ENCODE results near the gene ANP32E. TPM values are rescaled to one million over a fixed set of nuclear protein-coding genes. Genes with fewer than 3 reads are reported as not detected.

The ANP32E gene
- total RNA-seq, 1 donor from 2014 or later: 48.9 TPM

- Mint-ChIP-seq H3K9me3 (ENCODE audit: unreplicated experiment) (peaks cover 1% of the 10 kb centered on the region), H3K4me1 (ENCODE audit: low read depth, unreplicated experiment) (peaks cover 27% of the 10 kb centered on the region), H3K4me3 (ENCODE audit: unreplicated experiment) (no peak overlapping the region), H3K36me3 (ENCODE audit: low read depth, unreplicated experiment) (peaks cover 2% of the 10 kb centered on the region), H3K27ac (ENCODE audit: unreplicated experiment) (no peak overlapping the region), H3K27me3 (ENCODE audit: low read depth, unreplicated experiment) (no peaks in the 10 kb centered on the region)
- Histone ChIP-seq H3K36me3 (ENCODE audit: insufficient read depth, low read length) (no peaks in the 10 kb centered on the region), H3K9me3 (ENCODE audit: insufficient read depth, low read depth, low read length) (no peaks in the 10 kb centered on the region), H3K27ac (ENCODE audit: low read depth, low read length) (no peak overlapping the region), H3K4me1 (ENCODE audit: insufficient read depth, low read length) (peaks cover 19% of the 10 kb centered on the region), H3K4me3 (ENCODE audit: insufficient read depth, low read depth, low read length) (no peak overlapping the region), H3K4me2 (ENCODE audit: low read length) (no peak overlapping the region), H4K20me1 (ENCODE audit: insufficient read depth, low read length) (no peaks in the 10 kb centered on the region), H3K9ac (ENCODE audit: low read length) (no peak overlapping the region), H3K27me3 (ENCODE audit: insufficient read depth, low read length) (no peaks in the 10 kb centered on the region), H2AFZ (ENCODE audit: low read depth, low read length) (no peak overlapping the region), H3K79me2 (ENCODE audit: insufficient read depth, low read length) (no peaks in the 10 kb centered on the region)
- no peak for FAIRE-seq
- DNase-seq (ENCODE audit: low read depth): no peak
- TF ChIP-seq EZH2 (IDR thresholded peaks at IDR 0.05; ENCODE audit: insufficient read depth, low read length): no peak
- no peak for TF ChIP-seq CTCF (IDR thresholded peaks at IDR 0.05; ENCODE audit: insufficient read depth, low read depth, low read length)
These were observed 39.5 kb downstream of the ANP32E start for GRCh38 chr1:150196417-150196816.

GRCh38 chr1:150194381-150195031 lies 41.4 kb downstream of the ANP32E start:
- Mint-ChIP-seq H3K4me1 (ENCODE audit: low read depth, unreplicated experiment) (peaks cover 30% of the 10 kb centered on the region), H3K4me3 (ENCODE audit: unreplicated experiment) (peak overlapping the region; percentile 10), H3K27me3 (ENCODE audit: low read depth, unreplicated experiment) (no peaks in the 10 kb centered on the region), H3K36me3 (ENCODE audit: low read depth, unreplicated experiment) (no peaks in the 10 kb centered on the region), H3K27ac (ENCODE audit: unreplicated experiment) (peak overlapping the region; percentile 98), H3K9me3 (ENCODE audit: unreplicated experiment) (no peaks in the 10 kb centered on the region)
- no peaks in the 10 kb centered on the region for H3K79me2 ChIP-seq (ENCODE audit: insufficient read depth, low read length)
- no peaks in the 10 kb centered on the region for H3K36me3 ChIP-seq (ENCODE audit: insufficient read depth, low read length)
- no peak for TF ChIP-seq EZH2 (IDR thresholded peaks at IDR 0.05; ENCODE audit: insufficient read depth, low read length)
- TF ChIP-seq CTCF (IDR thresholded peaks at IDR 0.05; ENCODE audit: insufficient read depth, low read depth, low read length): no peak
- FAIRE-seq (no peak), DNase-seq (ENCODE audit: low read depth) (peak; percentile 76)
- H2AFZ ChIP-seq (ENCODE audit: low read depth, low read length): peak overlapping the region; percentile 26
- H3K4me1 ChIP-seq (ENCODE audit: insufficient read depth, low read length): peaks cover 19% of the 10 kb centered on the region
- H3K27ac ChIP-seq (ENCODE audit: low read depth, low read length): peak overlapping the region; percentile 89
- no peaks in the 10 kb centered on the region for H3K27me3 ChIP-seq (ENCODE audit: insufficient read depth, low read length)
- H3K9me3 ChIP-seq (ENCODE audit: insufficient read depth, low read depth, low read length): no peaks in the 10 kb centered on the region
- H3K4me3 ChIP-seq (ENCODE audit: insufficient read depth, low read depth, low read length): no peak overlapping the region
- H3K4me2 ChIP-seq (ENCODE audit: low read length): peak overlapping the region; percentile 69
- H3K9ac ChIP-seq (ENCODE audit: low read length): peak overlapping the region; percentile 74
- H4K20me1 ChIP-seq (ENCODE audit: insufficient read depth, low read length): no peaks in the 10 kb centered on the region

GRCh38 chr1:150192012-150192411 lies 43.9 kb downstream of the ANP32E start:
- Histone ChIP-seq H3K4me3 (ENCODE audit: insufficient read depth, low read depth, low read length) (no peak overlapping the region), H3K27me3 (ENCODE audit: insufficient read depth, low read length) (no peaks in the 10 kb centered on the region), H4K20me1 (ENCODE audit: insufficient read depth, low read length) (no peaks in the 10 kb centered on the region), H3K9ac (ENCODE audit: low read length) (peak overlapping the region; percentile 24), H2AFZ (ENCODE audit: low read depth, low read length) (no peak overlapping the region), H3K79me2 (ENCODE audit: insufficient read depth, low read length) (no peaks in the 10 kb centered on the region), H3K9me3 (ENCODE audit: insufficient read depth, low read depth, low read length) (no peaks in the 10 kb centered on the region), H3K4me1 (ENCODE audit: insufficient read depth, low read length) (peaks cover 27% of the 10 kb centered on the region), H3K36me3 (ENCODE audit: insufficient read depth, low read length) (no peaks in the 10 kb centered on the region), H3K27ac (ENCODE audit: low read depth, low read length) (peak overlapping the region; percentile 81), H3K4me2 (ENCODE audit: low read length) (peak overlapping the region; percentile 49)
- H3K27ac Mint-ChIP-seq (ENCODE audit: unreplicated experiment): peak overlapping the region; percentile 96
- peaks cover 39% of the 10 kb centered on the region for H3K4me1 Mint-ChIP-seq (ENCODE audit: low read depth, unreplicated experiment)
- H3K4me3 Mint-ChIP-seq (ENCODE audit: unreplicated experiment): peak overlapping the region; percentile 6
- DNase-seq (ENCODE audit: low read depth) (peak; percentile 92), FAIRE-seq (peak; percentile 68)
- H3K9me3 Mint-ChIP-seq (ENCODE audit: unreplicated experiment): no peaks in the 10 kb centered on the region
- H3K36me3 Mint-ChIP-seq (ENCODE audit: low read depth, unreplicated experiment): no peaks in the 10 kb centered on the region
- no peaks in the 10 kb centered on the region for H3K27me3 Mint-ChIP-seq (ENCODE audit: low read depth, unreplicated experiment)
- no peak for TF ChIP-seq CTCF (IDR thresholded peaks at IDR 0.05; ENCODE audit: insufficient read depth, low read depth, low read length)
- no peak for TF ChIP-seq EZH2 (IDR thresholded peaks at IDR 0.05; ENCODE audit: insufficient read depth, low read length)
